Caco-2 (cell line): ENCODE results near the gene GKN1. TPM values are rescaled to one million over a fixed set of nuclear protein-coding genes. Genes with fewer than 3 reads are reported as not detected.

ENCODE experiments used
- BruUV-seq: library from RNA; stranded (reverse); fragments of 400-500 nt; replicated peaks from 2 replicates; lab custom pipeline; 2021; lab: Mats Ljungman, UMichigan
- CTCF ChIA-PET: fragments of 300-600 bp; sonication (Branson Sonifier 250); formaldehyde crosslinking; loops from one replicate; lab custom pipeline; 2022; ENCODE audit warnings: antibody characterized with exemption; lab: Charles Lee
- POLR2A ChIA-PET: fragments of 300-600 bp; sonication (Branson Sonifier 250); formaldehyde crosslinking; loops from one replicate; lab custom pipeline; 2022; ENCODE audit warnings: antibody characterized with exemption; lab: Charles Lee
- DNase-seq, 2 experiments: peaks; one replicate each; pipeline versions ENCODE4 v3.0.0 to v3.0.0-alpha.2; 2020 to 2022
- H3K27me3 ChIP-seq: replicated peaks from 2 replicates; pipeline ENCODE4 v1.6.0; 2011; ENCODE audit warnings: low read length; ENCODE audit not compliant: control insufficient read depth, insufficient read depth
- H3K36me3 ChIP-seq: 2 replicates; pipeline ENCODE4 v1.5.1; 2011; ENCODE audit warnings: low read length; ENCODE audit not compliant: control insufficient read depth, insufficient read depth
- H3K4me1 ChIP-seq: fragments of 250-450 bp; sonication (Bioruptor Pico); 2 replicates; pipeline ENCODE4 v1.5.1; 2020; ENCODE audit warnings: mild to moderate bottlenecking
- H3K4me3 ChIP-seq: 2 replicates; pipeline ENCODE4 v1.5.1; 2011; ENCODE audit warnings: low read depth, mild to moderate bottlenecking, control low read depth, low read length
- H3K9me3 ChIP-seq: fragments of 250-450 bp; sonication (Bioruptor Pico); 2 replicates; pipeline ENCODE4 v1.5.1; 2020; ENCODE audit warnings: mild to moderate bottlenecking, moderate library complexity
- H3K27ac Mint-ChIP-seq: one replicate; pipeline ENCODE4 v1.8.0; 2022; ENCODE audit warnings: mixed read lengths; ENCODE audit not compliant: unreplicated experiment
- H3K27me3 Mint-ChIP-seq: one replicate; pipeline ENCODE4 v1.8.0; 2022; ENCODE audit warnings: mixed read lengths; ENCODE audit not compliant: insufficient read depth, unreplicated experiment
- H3K36me3 Mint-ChIP-seq: one replicate; pipeline ENCODE4 v1.8.0; 2022; ENCODE audit warnings: mild to moderate bottlenecking, mixed read lengths; ENCODE audit not compliant: insufficient read depth, unreplicated experiment
- H3K4me1 Mint-ChIP-seq: one replicate; pipeline ENCODE4 v1.8.0; 2022; ENCODE audit warnings: low read depth, mixed read lengths; ENCODE audit not compliant: unreplicated experiment
- H3K4me3 Mint-ChIP-seq: one replicate; pipeline ENCODE4 v1.8.0; 2022; ENCODE audit warnings: mild to moderate bottlenecking, moderate library complexity, mixed read lengths; ENCODE audit not compliant: unreplicated experiment
- H3K9me3 Mint-ChIP-seq: one replicate; pipeline ENCODE4 v1.8.0; 2022; ENCODE audit warnings: mixed read lengths; ENCODE audit not compliant: unreplicated experiment
- intact Hi-C: fragments of 100-400 bp; cut with micrococcal nuclease; formaldehyde crosslinking; loops from one replicate; pipeline ENCODE4 v1.10.0; 2022; ENCODE audit not compliant: unreplicated experiment
- total RNA-seq: library from RNA; stranded (reverse); gene quantifications from 2 replicates; pipeline ENCODE4 v1.2.3, GENCODE V29; 2022
- TF ChIP-seq, protein P1 (sequence below), 2 experiments: fragments of 200-600 bp in 1 of 2; IDR thresholded peaks; 1 replicate in 1 of 2; 2 replicates in 1 of 2; pipeline versions ENCODE4 v1.5.1 to v1.8.0; 2011 to 2022; ENCODE audit warnings: antibody characterized with exemption in 1 of 2, control low read depth in 1 of 2, inconsistent platforms in 1 of 2, low read depth in 1 of 2, low read length in 1 of 2, mild to moderate bottlenecking in 1 of 2, moderate library complexity in 1 of 2; ENCODE audit not compliant: insufficient read depth in 1 of 2, severe bottlenecking in 1 of 2, unreplicated experiment in 1 of 2

The GKN1 gene
- total RNA-seq, 1 experiment from 2014 or later, result not detected

DNA sequence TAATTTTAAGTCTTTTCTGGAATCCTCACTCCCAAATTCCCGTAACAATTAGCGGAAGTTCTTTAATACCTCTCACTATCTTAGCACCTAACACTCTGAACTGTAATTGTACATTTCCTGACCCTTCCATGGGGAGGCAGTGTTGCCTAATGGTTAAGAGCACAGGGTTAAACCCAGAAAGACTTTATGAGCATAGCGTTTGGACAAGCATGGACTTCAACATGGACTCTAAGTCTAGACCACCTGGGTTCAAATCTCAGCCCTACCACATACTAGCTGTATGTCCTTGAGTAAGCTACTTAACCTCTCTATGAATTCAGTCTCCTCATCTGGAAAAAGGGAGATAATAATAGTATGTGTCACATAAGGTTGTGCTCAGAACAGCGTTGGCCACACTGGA, 51.6 kb downstream of the GKN1 start:
- no peaks in the 10 kb centered on the region for H3K4me1 ChIP-seq
- TF ChIP-seq, protein P1, sequence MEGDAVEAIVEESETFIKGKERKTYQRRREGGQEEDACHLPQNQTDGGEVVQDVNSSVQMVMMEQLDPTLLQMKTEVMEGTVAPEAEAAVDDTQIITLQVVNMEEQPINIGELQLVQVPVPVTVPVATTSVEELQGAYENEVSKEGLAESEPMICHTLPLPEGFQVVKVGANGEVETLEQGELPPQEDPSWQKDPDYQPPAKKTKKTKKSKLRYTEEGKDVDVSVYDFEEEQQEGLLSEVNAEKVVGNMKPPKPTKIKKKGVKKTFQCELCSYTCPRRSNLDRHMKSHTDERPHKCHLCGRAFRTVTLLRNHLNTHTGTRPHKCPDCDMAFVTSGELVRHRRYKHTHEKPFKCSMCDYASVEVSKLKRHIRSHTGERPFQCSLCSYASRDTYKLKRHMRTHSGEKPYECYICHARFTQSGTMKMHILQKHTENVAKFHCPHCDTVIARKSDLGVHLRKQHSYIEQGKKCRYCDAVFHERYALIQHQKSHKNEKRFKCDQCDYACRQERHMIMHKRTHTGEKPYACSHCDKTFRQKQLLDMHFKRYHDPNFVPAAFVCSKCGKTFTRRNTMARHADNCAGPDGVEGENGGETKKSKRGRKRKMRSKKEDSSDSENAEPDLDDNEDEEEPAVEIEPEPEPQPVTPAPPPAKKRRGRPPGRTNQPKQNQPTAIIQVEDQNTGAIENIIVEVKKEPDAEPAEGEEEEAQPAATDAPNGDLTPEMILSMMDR (IDR thresholded peaks at IDR 0.05; ENCODE audit: insufficient read depth in 1 of 2, low read depth in 1 of 2, low read length in 1 of 2, severe bottlenecking in 1 of 2, unreplicated experiment in 1 of 2), result peak; percentile 58 to 62
- H3K4me3 Mint-ChIP-seq, result no peak overlapping the region
- POLR2A ChIA-PET, result no interaction called here
- no peaks in the 10 kb centered on the region for H3K27me3 ChIP-seq
- H3K9me3 Mint-ChIP-seq, result no peaks in the 10 kb centered on the region
- no peaks in the 10 kb centered on the region for H3K36me3 ChIP-seq
- intact Hi-C loops, result loop anchor here (1.0 kb wide), 1 partner anchor 281 kb away; no protein-coding TSS in a partner anchor
- H3K9me3 ChIP-seq, result no peaks in the 10 kb centered on the region; the same call in 1 of the 2 replicates
- H3K4me3 ChIP-seq, result no peak overlapping the region
- no TSS peak for BruUV-seq
- H3K4me1 Mint-ChIP-seq, result no peaks in the 10 kb centered on the region
- H3K36me3 Mint-ChIP-seq, result no peaks in the 10 kb centered on the region
- H3K27me3 Mint-ChIP-seq, result no peaks in the 10 kb centered on the region
- CTCF ChIA-PET, result interaction anchor here (1.5 kb wide), 1 partner anchor 280 kb away, joined by 3 read pairs; no protein-coding TSS in a partner anchor
- peak in 1 of 2 experiments; percentile 69 for DNase-seq
- H3K27ac Mint-ChIP-seq, result no peak overlapping the region

DNA sequence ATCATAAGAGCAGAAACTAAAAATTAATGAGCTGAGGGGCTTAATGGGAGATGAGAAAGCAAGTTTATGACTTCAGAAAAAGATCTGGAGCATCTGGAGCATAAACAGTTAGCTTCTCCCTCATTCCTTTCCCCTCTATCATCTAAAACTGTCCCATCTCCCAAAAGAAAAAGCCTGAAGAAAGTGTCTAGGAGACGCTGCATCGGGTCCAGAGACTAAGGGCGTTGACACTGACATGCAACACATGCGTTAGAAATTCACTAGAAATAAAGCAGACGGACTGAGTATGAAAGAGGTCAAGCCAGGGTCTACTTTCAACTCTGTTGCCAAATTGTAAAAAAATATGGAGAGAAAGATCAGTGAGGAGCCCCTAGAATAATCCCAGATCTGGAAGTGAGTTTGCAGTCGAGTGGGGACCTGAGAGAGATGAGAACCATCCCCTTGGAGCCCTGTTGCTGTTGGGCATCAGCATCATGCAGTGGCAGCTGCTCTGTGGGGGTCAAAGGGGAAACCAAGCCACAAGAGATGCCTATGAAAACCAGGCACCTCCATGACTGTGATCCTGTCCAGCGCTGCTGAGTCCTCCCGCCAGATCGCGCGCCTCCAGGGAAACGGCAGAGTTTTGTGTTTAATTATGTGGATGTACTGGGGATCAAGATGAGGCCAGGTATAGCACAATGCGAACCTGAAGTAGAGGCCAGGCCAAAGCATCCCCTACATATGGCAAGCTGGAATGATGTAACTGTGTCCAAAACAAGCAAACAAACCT, 52.4 kb downstream of the GKN1 start:
- H3K9me3 Mint-ChIP-seq, result no peaks in the 10 kb centered on the region
- CTCF ChIA-PET, result interaction anchor here (1.5 kb wide), 1 partner anchor 280 kb away, joined by 3 read pairs; no protein-coding TSS in a partner anchor
- BruUV-seq, result no TSS peak
- POLR2A ChIA-PET, result no interaction called here
- no peak overlapping the region for H3K4me3 Mint-ChIP-seq
- no peak overlapping the region for H3K4me3 ChIP-seq
- TF ChIP-seq, protein P1 (IDR thresholded peaks at IDR 0.05; ENCODE audit: insufficient read depth in 1 of 2, low read depth in 1 of 2, low read length in 1 of 2, severe bottlenecking in 1 of 2, unreplicated experiment in 1 of 2), result no peak
- intact Hi-C loops, result loop anchor here (1.0 kb wide), 1 partner anchor 280 kb away; no protein-coding TSS in a partner anchor
- no peaks in the 10 kb centered on the region for H3K4me1 ChIP-seq
- H3K27ac Mint-ChIP-seq, result no peak overlapping the region
- H3K27me3 ChIP-seq, result no peaks in the 10 kb centered on the region
- no peaks in the 10 kb centered on the region for H3K4me1 Mint-ChIP-seq
- no peak for DNase-seq
- no peaks in the 10 kb centered on the region; the same call in 1 of the 2 replicates for H3K9me3 ChIP-seq
- no peaks in the 10 kb centered on the region for H3K36me3 Mint-ChIP-seq
- H3K36me3 ChIP-seq, result no peaks in the 10 kb centered on the region
- H3K27me3 Mint-ChIP-seq, result no peaks in the 10 kb centered on the region

Other genes starting within 250 kb of the GKN1 start
- 0.48 and 0.58 TPM in 2 replicates for gene ARHGAP25, start 239.8 kb upstream of the GKN1 start, total RNA-seq
- not detected in 2 replicates for gene BMP10, start 103.2 kb upstream of the GKN1 start, total RNA-seq
- not detected in 2 replicates for gene GKN2, start 21.7 kb upstream of the GKN1 start, total RNA-seq
- 0.27 and 0.35 TPM in 2 replicates for gene ANTXR1, start 38.5 kb downstream of the GKN1 start, total RNA-seq